Left ventricle myocardium superior (tissue), 1 donor: Measurements from ENCODE around the gene INTS15. TPM values are rescaled to one million over a fixed set of nuclear protein-coding genes. Genes with fewer than 3 reads are reported as not detected.
A peak's percentile ranks its signal among the peaks of the same experiment; 100 is the strongest.

ENCODE experiments used
- ATAC-seq: fragments of 200-7000 bp; cut with Tn5 transposase; one replicate; pipeline ENCODE4 v1.9.1; 2020; ENCODE audit warnings: mild to moderate bottlenecking, moderate library complexity
- DNase-seq: peaks from one replicate; pipeline ENCODE4 v3.0.0-alpha.2; 2020
- intact Hi-C: fragments of 100-400 bp; cut with micrococcal nuclease; formaldehyde crosslinking; loops from one replicate; pipeline ENCODE4 v1.11.0; 2022
- total RNA-seq: library from RNA; stranded (reverse); fragmentation: NEBNext Ultra II Directional; extraction: Animal tissue kit (Norgen Biotek cat#: 25700); gene quantifications from one replicate; pipeline ENCODE4 v1.2.1, GENCODE V29; 2021
- donor health status: DM: no; HTN: yes; CAD: no; lungs with severe emphysema.

Gene INTS15
- total RNA-seq, 1 donor from 2014 or later = 16.9 TPM

DNA sequence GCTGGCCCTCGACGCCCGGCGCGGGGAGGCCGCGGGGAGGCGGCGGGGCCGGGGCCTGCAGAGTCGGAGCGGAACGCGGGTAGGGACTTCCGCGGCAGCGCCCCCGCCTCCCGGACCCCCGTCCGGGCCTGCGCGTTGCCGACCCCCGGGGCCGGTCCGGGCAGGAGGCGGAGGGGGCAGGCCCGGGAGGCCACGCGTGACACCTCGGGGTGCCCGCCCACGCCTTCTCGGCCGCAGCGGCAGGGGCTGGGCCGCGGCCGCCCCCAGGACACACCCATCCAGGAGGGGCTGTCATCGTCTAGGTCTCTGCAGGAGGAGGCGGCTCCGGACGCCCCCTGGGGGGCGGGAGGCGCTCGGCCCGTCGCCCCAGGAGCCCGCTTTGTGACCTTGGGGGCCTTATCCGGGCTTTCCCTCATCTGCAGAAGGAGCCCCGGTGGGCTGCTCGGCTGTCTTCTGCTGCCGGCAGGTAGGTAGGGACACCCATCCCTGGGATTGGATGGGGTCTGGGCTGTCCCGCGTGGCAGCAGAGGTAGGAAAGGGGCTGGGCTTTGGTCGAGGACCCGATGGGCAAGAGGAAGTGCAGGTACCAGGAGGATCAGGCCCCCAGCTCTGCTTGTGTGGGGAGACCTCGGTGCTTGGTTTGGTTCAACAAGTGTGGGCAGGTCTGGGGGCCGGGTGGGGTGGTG lies 47.9 kb downstream of the INTS15 start:
- intact Hi-C loops = no loop called here
- DNase-seq (peak; percentile 58), ATAC-seq (peak; percentile 24)

DNA sequence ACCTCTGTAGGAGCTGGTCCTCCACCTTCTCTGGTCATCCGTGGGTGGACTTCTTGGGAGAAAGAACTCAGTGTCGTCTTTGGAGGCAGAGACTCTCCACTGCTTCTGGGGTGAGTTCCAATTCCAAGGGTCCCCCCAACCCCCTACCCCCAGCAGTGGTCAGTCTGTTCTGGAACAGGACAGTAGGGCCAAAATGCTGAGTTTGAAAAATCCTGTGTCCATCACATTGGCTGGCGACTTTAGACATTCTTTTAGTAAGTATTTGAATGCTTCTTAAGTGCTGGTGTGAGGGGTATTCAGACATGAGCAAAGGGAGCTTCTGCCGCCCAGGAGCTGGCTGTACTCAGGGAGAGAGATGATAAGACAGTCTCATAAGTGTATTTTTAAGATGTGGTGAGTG lies 49.2 kb downstream of the INTS15 start:
- DNase-seq (no peak), ATAC-seq (no peak)
- intact Hi-C loops = no loop called here

GRCh38 chr7:6639627-6640026 lies 49.8 kb downstream of the INTS15 start:
- ATAC-seq (no peak), DNase-seq (no peak)
- intact Hi-C loops = no loop called here

GRCh38 chr7:6640246-6640721 lies 50.5 kb downstream of the INTS15 start:
- DNase-seq (peak; percentile 56), ATAC-seq (peak; percentile 29)

DNA sequence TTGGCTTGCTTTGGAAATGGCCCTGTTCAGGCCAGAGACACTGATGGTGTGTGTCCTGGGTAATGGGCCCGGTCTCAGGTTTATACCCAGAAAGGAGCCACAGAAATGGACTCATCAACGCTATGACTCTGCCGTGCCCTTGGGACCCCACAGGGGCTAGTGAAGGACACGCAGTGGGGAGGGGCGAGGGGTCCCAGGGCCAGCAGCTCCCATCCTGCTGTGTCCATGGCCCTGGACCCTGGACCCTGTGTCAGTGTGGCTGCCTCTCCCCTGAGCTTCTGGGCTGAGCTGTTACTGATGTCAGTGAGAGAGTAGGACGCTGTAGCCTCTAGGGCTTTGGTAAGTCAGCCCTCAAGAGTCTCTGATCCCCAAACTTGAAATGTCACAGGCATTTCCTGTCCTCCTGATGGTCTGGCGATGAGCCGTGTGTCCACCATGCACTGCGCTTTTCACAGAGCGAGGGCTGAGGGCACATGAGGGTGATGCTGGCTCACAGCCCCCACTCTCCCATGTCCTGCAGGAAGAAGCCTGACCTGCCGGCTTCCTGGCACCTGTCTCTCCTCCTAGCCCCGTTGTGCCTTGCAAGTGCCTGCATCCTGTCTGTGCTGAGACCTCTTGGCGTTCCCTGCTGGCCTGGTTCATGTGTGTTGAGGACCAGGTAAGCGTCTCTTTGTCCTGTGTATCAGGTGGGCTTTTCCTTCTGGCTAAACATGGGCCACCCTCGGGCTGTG lies 51.6 kb downstream of the INTS15 start:
- ATAC-seq = no peak
- no peak for DNase-seq
- intact Hi-C loops = no loop called here

More at GRCh38 chr7:6640246-6640721, 50.5 kb downstream of the INTS15 start:
- intact Hi-C loops = no loop called here

GRCh38 chr7:6642239-6642839 lies 52.5 kb downstream of the INTS15 start:
- intact Hi-C loops = no loop called here
- DNase-seq (no peak), ATAC-seq (no peak)

DNA sequence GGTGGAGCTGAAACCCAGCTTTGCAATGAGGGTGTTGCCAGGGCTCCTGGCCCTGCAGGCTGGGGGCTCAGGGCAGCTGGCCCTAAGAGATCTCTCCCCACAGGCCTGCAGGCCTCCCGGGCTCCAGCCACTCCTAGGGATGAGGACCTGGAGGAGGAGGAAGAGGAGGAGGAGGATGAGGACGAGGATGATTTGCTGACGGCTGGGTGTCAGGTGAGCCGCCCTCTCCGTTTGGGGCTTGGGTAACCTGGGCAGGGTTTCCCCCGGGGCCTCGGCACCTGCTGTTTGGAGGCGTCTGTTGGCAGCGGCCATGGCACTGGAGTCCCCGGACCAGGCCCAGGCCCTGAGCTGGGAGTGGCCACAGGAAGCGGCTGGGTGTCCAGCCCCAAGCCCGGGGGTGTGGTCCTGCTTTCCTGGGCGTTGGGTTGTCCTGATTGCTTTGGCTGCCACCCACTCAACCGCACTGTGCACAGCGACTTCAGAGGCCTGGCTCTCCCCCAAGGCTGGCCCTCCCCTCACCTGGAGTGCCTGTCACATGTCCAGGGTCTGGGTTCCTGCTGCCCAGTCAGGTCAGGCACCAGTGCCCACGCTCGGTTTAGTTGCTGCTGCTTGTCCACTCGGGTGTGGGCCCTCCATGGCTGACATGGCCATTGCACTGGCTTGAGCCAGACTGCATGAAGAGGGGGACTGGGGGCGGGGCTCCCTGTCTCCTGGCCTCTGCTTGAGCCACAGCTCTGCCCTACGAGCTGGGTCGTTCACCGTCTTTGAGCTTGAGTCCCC lies 53.2 kb downstream of the INTS15 start:
- no peak for DNase-seq
- intact Hi-C loops = no loop called here

DNA sequence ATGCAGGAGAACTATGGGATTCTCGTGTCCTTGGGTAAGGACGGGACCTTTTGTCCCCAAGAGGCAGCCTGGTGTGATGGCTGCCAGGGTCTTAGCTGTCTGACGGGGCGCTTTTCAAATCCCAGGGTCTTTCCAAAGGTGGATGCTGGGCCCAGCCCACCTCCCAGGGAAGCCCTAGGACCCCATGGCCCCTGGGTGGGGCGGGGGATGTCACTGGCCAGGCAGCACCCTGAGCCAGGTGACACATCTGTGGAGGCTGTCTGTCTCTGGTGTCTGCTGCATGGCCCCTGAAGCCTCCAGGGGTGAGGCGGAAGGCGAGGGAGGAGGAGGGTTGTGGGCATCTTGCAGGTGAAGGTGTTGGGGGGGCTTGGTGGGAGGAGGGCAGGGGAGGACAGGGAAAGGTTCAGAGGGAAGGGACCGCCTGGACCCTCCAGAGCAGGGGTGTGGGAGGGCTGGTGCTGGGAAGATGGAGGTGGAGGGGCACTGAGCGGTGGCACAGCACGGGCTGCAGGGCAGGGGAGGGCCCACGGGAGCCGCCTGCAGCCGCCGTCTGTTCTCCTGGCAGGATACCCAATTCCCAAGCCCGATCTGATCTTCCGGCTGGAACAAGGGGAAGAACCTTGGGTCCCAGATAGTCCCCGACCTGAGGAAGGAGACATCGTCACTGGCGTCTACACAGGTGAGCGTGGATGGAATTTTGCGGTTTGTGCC lies 54.2 kb downstream of the INTS15 start:
- ATAC-seq = no peak
- intact Hi-C loops = no loop called here
- DNase-seq = no peak

More for the DNA sequence above, 53.2 kb downstream of the INTS15 start:
- ATAC-seq = no peak

DNA sequence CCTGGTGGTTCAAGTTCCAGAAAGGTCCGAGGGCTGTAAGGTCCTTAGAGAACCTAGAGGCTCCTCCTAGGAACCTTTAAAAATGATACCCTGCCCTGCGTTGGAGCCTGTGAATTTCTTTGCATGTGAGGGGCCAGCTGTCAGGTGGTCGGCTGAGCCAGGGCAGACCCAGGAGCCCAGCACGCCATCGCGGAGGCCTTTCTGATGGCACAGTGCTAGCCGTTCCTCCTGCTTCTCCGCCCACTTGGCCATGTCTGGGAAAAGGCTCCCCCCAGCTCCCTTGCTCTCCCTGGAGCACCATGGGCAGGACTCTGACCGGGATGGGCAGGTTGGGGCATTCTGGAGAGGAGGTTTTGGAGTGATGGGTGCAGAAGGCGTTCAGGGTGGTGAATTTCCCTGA lies 54.9 kb downstream of the INTS15 start:
- DNase-seq (no peak), ATAC-seq (no peak)
- intact Hi-C loops = no loop called here

DNA sequence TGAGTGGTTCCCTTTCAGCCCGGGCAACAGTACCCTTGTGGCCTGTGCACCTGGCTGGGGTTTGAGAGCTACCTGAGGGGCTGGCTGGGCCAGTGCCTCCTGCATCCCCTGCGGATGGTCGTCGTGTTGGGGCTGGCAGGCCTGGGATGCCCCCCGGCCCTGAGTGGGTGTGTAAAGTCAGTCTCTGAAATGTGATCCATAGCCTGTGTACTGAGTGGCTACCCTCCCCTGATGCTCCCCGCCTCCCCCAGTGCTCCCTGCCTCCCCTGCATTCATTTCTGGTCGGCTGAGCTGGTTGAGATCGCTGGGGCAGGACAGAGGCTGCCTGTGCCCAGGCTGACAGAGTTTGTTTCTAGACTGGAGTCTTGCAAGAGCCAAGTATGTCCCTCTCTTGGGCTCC lies 56.6 kb downstream of the INTS15 start:
- intact Hi-C loops = no loop called here
- no peak for ATAC-seq
- no peak for DNase-seq

DNA sequence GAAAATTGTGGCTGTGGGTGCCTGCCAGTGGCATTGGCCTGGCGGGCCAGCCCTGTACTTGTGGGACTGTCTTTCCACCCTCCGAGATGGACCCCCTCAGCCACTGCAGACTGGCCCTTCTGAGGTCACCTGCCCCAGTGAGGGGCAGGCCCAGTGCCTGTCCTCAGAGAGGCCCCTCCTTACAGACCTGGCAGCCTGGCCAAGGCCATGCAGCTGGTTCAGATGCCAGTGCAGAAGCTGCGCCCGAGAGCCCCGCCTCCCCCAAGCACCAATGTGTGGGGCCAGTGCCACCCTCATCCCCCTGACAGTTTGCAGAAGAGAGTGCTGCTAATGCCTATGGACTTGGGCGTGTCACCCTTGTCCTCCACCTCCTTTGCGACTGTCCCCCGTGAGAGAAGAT lies 57.3 kb downstream of the INTS15 start:
- no peak for DNase-seq
- peak; percentile 43 for ATAC-seq
- intact Hi-C loops = no loop called here

DNA sequence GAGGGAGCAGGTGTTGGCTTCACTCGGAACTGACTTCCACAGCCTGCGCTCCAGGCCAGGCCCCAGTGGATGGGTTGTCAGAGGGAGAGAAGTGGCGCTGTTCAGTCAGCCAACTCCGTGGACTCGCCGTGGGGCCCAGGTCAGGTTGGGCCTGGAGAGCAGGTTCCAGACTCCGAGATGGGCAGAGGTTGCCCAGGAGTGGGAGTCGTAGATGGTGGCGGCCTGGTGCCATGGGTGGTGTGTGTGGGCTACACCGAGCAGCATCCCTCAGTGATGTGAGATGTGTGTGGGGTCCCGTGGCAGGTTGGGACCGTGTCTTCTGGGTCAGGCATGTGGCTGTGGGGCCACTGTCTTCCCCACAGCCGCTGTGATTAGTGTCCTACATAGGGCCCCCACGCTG lies 57.7 kb downstream of the INTS15 start:
- DNase-seq (no peak), ATAC-seq (no peak)

DNA sequence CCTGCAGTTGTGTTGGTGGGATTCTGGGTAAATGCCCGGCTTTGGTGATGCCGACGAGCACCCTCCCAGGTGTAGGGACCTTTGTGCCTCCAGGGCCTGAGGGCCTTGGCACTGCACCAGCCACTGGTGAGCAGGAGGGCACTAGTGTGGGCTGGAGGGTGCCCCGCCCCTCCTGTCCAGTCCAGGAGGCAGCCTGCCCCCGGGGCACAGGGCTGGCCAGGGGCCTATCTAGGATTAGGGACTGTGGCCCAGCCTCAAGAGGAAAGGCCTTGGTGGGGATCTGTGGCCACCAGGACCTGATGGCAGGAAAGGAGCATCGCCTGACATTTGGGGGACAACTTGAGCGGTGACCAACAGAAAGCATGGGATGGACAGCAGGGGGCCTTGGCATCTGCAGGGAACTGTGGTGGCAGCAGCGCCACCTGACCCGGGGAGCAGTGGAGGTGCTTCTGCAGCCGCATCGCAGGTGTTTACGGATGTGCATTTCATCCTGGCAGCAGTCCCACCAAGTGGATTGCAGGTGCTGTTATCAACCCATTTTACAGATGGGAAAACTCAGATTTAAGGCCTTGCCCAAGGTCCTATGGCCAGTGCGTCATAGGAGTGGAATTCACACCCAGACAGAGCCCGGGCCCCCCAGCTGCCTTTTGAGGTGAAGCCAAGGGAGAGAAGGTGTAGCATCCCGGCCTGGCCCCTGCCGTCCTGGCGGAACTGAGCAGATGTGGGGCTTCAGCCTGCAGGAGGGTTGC lies 58.4 kb downstream of the INTS15 start:
- ATAC-seq = no peak
- DNase-seq = no peak
- intact Hi-C loops = no loop called here

More for the DNA sequence above, 57.7 kb downstream of the INTS15 start:
- intact Hi-C loops = no loop called here

GRCh38 chr7:6648815-6649104 lies 58.9 kb downstream of the INTS15 start:
- DNase-seq (no peak), ATAC-seq (no peak)
- intact Hi-C loops = no loop called here

- intact Hi-C loops = no loop called here
- ATAC-seq = no peak
- no peak for DNase-seq
Measured at GRCh38 chr7:6649241-6649961, 59.6 kb downstream of the INTS15 start.

DNA sequence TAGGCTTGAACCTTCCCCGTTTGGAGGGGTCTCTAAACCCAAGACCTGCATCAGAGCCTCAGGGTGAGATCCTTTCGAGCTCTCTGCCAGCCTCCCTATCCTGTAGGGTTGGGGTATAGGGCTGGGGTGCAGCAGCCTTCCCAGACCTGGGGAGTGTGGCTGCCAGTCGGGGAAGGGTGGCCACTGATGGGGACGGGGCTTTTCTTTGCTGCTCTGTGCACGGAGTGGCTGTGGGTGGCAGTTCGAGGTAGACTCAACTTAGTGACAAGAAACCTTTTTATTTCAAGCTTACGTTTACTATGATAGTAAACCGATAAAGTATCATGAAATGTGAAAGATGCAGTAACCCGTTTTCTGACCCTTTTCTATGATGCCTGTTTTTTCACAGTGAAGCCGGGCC lies 60.3 kb downstream of the INTS15 start:
- DNase-seq (no peak), ATAC-seq (no peak)
- intact Hi-C loops = no loop called here

DNA sequence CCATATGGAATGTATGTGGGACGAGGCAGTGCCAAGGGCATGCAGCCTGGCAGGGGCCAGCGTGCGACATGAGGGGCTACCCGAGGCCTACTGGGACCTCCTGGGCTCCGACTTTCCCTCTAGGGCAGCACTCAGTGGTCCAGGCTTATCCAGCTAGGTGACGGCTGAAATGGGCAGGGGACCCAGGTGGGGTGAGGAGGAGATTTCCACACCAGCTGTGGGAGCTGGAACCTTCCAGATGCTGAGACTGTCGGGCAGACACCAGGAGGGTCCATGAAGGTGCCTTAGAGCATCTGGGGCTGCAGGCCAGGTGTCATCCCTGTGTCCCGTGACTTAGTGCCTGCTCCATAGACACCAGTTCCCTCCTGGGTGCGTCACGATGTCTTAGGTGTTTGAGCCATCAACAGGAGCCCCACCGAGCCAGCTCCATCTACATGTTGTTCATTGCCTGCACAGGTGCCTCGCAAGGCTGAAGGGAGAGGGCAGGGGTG lies 60.7 kb downstream of the INTS15 start:
- intact Hi-C loops = no loop called here
- DNase-seq (no peak), ATAC-seq (no peak)
